HCT116 (cell line): ENCODE results near the gene WLS.

Experiments used
- CEBPB ChIP-seq: IDR thresholded peaks from 2 replicates; pipeline ENCODE4 v1.6.1; 2012; ENCODE audit warnings: low read depth
- CTCF ChIP-seq, 3 experiments: fragments of 200-600 bp in 1 of 3; sonication (generic) in 1 of 3; IDR thresholded peaks in 2 of 3; conservative IDR thresholded peaks in 1 of 3; 2 replicates each; pipeline ENCODE4 v1.5.1; 2012 to 2017; ENCODE audit warnings: low read depth in 2 of 3, low read length in 2 of 3, antibody characterized with exemption in 1 of 3, borderline replicate concordance in 1 of 3, control low read depth in 1 of 3, mild to moderate bottlenecking in 1 of 3, mixed read lengths in 1 of 3, mixed run types in 1 of 3, moderate library complexity in 1 of 3; ENCODE audit not compliant: insufficient read depth in 1 of 3
- EZH2 ChIP-seq: fragments of 200-600 bp; sonication (generic); IDR thresholded peaks from 2 replicates; pipeline ENCODE4 v1.6.1; 2017; ENCODE audit warnings: antibody characterized with exemption, mixed run types
- JUND ChIP-seq: IDR thresholded peaks from 2 replicates; pipeline ENCODE4 v1.6.1; 2012
- POLR2A ChIP-seq: IDR thresholded peaks from 2 replicates; pipeline ENCODE4 v1.7.0; 2011; ENCODE audit warnings: borderline replicate concordance; ENCODE audit not compliant: insufficient read depth, insufficient read length; ENCODE audit errors: extremely low read depth
- POLR2AphosphoS5 ChIP-seq: IDR thresholded peaks from 2 replicates; pipeline ENCODE4 v1.6.1; 2011; ENCODE audit warnings: mild to moderate bottlenecking, low read depth, low read length, moderate library complexity
- RAD21 ChIP-seq: IDR thresholded peaks from 2 replicates; pipeline ENCODE4 v1.6.1; 2012; ENCODE audit warnings: low read depth, mild to moderate bottlenecking
- REST ChIP-seq: IDR thresholded peaks from 2 replicates; pipeline ENCODE4 v1.6.1; 2012; ENCODE audit warnings: low read depth
- SIN3A ChIP-seq: IDR thresholded peaks from 2 replicates; pipeline ENCODE4 v1.6.1; 2012; ENCODE audit warnings: low read depth
- SP1 ChIP-seq: IDR thresholded peaks from 2 replicates; pipeline ENCODE4 v1.6.1; 2012; ENCODE audit warnings: low read depth
- YY1 ChIP-seq: IDR thresholded peaks from 2 replicates; pipeline ENCODE4 v1.6.1; 2011; ENCODE audit warnings: low read length, low read depth, moderate library complexity, mild to moderate bottlenecking; ENCODE audit not compliant: insufficient replicate concordance; ENCODE audit errors: extremely low read depth
- ZBTB33 ChIP-seq: IDR thresholded peaks from 2 replicates; pipeline ENCODE4 v1.6.1; 2011; ENCODE audit warnings: mild to moderate bottlenecking, low read length, moderate library complexity; ENCODE audit not compliant: insufficient replicate concordance; ENCODE audit errors: extremely low read depth

- TF ChIP-seq CTCF (IDR thresholded peaks at IDR 0.05 in 2 of 3, conservative IDR thresholded peaks at IDR 0.05 in 1 of 3; ENCODE audit: borderline replicate concordance in 1 of 3, insufficient read depth in 1 of 3, low read depth in 2 of 3, low read length in 2 of 3) = no peak
- no peak for TF ChIP-seq SIN3A
- no peak for TF ChIP-seq CEBPB
- no peak for TF ChIP-seq EZH2
- TF ChIP-seq ZBTB33 = no peak
- no peak for TF ChIP-seq SP1
- TF ChIP-seq POLR2A = no peak
- no peak for TF ChIP-seq REST
- no peak for TF ChIP-seq YY1
- TF ChIP-seq POLR2AphosphoS5 = no peak
- TF ChIP-seq RAD21 = no peak
- TF ChIP-seq JUND = no peak
These were observed 35.6 kb downstream of the WLS start for GRCh38 chr1:68196676-68197075.
